KBM-7 (cell line): Measurements from ENCODE around the gene IL17C.
"Not testable (repeated sequence)": the region's sequence is repeated elsewhere in the genome, so short reads cannot be mapped to it uniquely, and the experiment has no call there.

Experiments used
- DNase-seq: peaks from one replicate; pipeline ENCODE4 v3.0.0-alpha.2; 2015
- in situ Hi-C: fragments of 300-500 bp; cut with MboI; formaldehyde crosslinking; loops from 2 replicates; pipeline ENCODE4 v1.14.3; 2020; ENCODE audit warnings: low sequenced_read_pairs, low pct_unique_long_range_greater_than_20kb, mixed read lengths

IL17C gene

GRCh38 chr16:88606148-88606757, 32.1 kb upstream of the IL17C start:
- in situ Hi-C loops = no loop called here
- DNase-seq = no peak

GRCh38 chr16:88608076-88608475, 30.3 kb upstream of the IL17C start:
- in situ Hi-C loops = no loop called here

GRCh38 chr16:88609426-88609825, 28.9 kb upstream of the IL17C start:
- in situ Hi-C loops, DNase-seq: not testable (repeated sequence)

More at GRCh38 chr16:88608076-88608475, 30.3 kb upstream of the IL17C start:
- no peak for DNase-seq

- DNase-seq = no peak
- in situ Hi-C loops = no loop called here
Observed at GRCh38 chr16:88610080-88610479, 28.3 kb upstream of the IL17C start.

GRCh38 chr16:88610909-88611812, 27.2 kb upstream of the IL17C start:
- DNase-seq = no peak
- in situ Hi-C loops = no loop called here

- in situ Hi-C loops = no loop called here
- no peak for DNase-seq
Observed at GRCh38 chr16:88613293-88613692, 25.1 kb upstream of the IL17C start.

GRCh38 chr16:88613911-88614817, 24.2 kb upstream of the IL17C start:
- DNase-seq = no peak
- in situ Hi-C loops = no loop called here

GRCh38 chr16:88614818-88615580, 23.4 kb upstream of the IL17C start:
- in situ Hi-C loops = no loop called here
- no peak for DNase-seq

- in situ Hi-C loops = no loop called here
Observed at GRCh38 chr16:88616320-88616719, 22.1 kb upstream of the IL17C start.

GRCh38 chr16:88616736-88617135, 21.6 kb upstream of the IL17C start:
- in situ Hi-C loops = no loop called here

More at GRCh38 chr16:88616320-88616719, 22.1 kb upstream of the IL17C start:
- DNase-seq = no peak

GRCh38 chr16:88617268-88618031, 20.9 kb upstream of the IL17C start:
- no peak for DNase-seq
- in situ Hi-C loops = no loop called here

More at GRCh38 chr16:88616736-88617135, 21.6 kb upstream of the IL17C start:
- DNase-seq = no peak

GRCh38 chr16:88618182-88618955, 20.0 kb upstream of the IL17C start:
- in situ Hi-C loops = no loop called here

GRCh38 chr16:88618956-88619667, 19.3 kb upstream of the IL17C start:
- no peak for DNase-seq
- in situ Hi-C loops = no loop called here

More at GRCh38 chr16:88618182-88618955, 20.0 kb upstream of the IL17C start:
- DNase-seq = no peak

- in situ Hi-C loops = no loop called here
- DNase-seq = no peak
Observed at GRCh38 chr16:88619859-88620815, 18.2 kb upstream of the IL17C start.

- in situ Hi-C loops = no loop called here
Observed at GRCh38 chr16:88622125-88622524, 16.2 kb upstream of the IL17C start.

GRCh38 chr16:88622866-88623265, 15.5 kb upstream of the IL17C start:
- in situ Hi-C loops = no loop called here
- DNase-seq = no peak

More at GRCh38 chr16:88622125-88622524, 16.2 kb upstream of the IL17C start:
- no peak for DNase-seq
